Measurements from ENCODE around the gene DCUN1D1.

The DCUN1D1 gene

GRCh38 chr3:182935803-182936202 lies 44.5 kb downstream of the DCUN1D1 start:
- FAIRE-seq: no peak

GRCh38 chr3:182925944-182926337 lies 54.4 kb downstream of the DCUN1D1 start:
- FAIRE-seq: no peak

- FAIRE-seq: no peak
These were observed 54.9 kb downstream of the DCUN1D1 start for GRCh38 chr3:182925330-182925943.

GRCh38 chr3:182921665-182922355 lies 58.5 kb downstream of the DCUN1D1 start:
- FAIRE-seq: no peak

- FAIRE-seq: no peak
These were observed 59.7 kb downstream of the DCUN1D1 start for GRCh38 chr3:182920515-182921084.

GRCh38 chr3:182919866-182920357 lies 60.4 kb downstream of the DCUN1D1 start:
- no peak for FAIRE-seq

GRCh38 chr3:182917134-182917533 lies 63.2 kb downstream of the DCUN1D1 start:
- no peak for FAIRE-seq

- no peak for FAIRE-seq
These were observed 66.0 kb downstream of the DCUN1D1 start for GRCh38 chr3:182914341-182914740.

- FAIRE-seq: no peak
These were observed 66.4 kb downstream of the DCUN1D1 start for GRCh38 chr3:182913889-182914288.

- no peak for FAIRE-seq
These were observed 67.9 kb downstream of the DCUN1D1 start for GRCh38 chr3:182912474-182912873.

- FAIRE-seq: no peak
These were observed 68.6 kb downstream of the DCUN1D1 start for GRCh38 chr3:182911782-182912111.

GRCh38 chr3:182910936-182911781 lies 69.2 kb downstream of the DCUN1D1 start:
- FAIRE-seq: no peak

GRCh38 chr3:182909318-182910040 lies 70.9 kb downstream of the DCUN1D1 start:
- peak; percentile 89 for FAIRE-seq

GRCh38 chr3:182908471-182908870 lies 71.9 kb downstream of the DCUN1D1 start:
- FAIRE-seq: no peak

GRCh38 chr3:182906036-182906435 lies 74.3 kb downstream of the DCUN1D1 start:
- FAIRE-seq: no peak

- no peak for FAIRE-seq
These were observed 74.7 kb downstream of the DCUN1D1 start for GRCh38 chr3:182905623-182906022.

- no peak for FAIRE-seq
These were observed 76.2 kb downstream of the DCUN1D1 start for GRCh38 chr3:182904164-182904563.

- no peak for FAIRE-seq
These were observed 78.1 kb downstream of the DCUN1D1 start for GRCh38 chr3:182902236-182902635.

- FAIRE-seq: no peak
These were observed 83.8 kb downstream of the DCUN1D1 start for GRCh38 chr3:182896553-182896952.

- no peak for FAIRE-seq
These were observed 84.7 kb downstream of the DCUN1D1 start for GRCh38 chr3:182895513-182896112.

- FAIRE-seq: no peak
These were observed 88.1 kb downstream of the DCUN1D1 start for GRCh38 chr3:182892226-182892625.

GRCh38 chr3:182891364-182891763 lies 89.0 kb downstream of the DCUN1D1 start:
- FAIRE-seq: peak; percentile 75
